IMR-90 (cell line): ENCODE results near the gene SNAP29. TPM values are rescaled to one million over a fixed set of nuclear protein-coding genes. Genes with fewer than 3 reads are reported as not detected.

ENCODE experiments used
- ATAC-seq: fragments of 200-7000 bp; cut with Tn5 transposase; 2 replicates; pipeline ENCODE4 v1.9.1; 2020; ENCODE audit warnings: low read depth, mild to moderate bottlenecking, moderate library complexity
- BruUV-seq: library from RNA; stranded (reverse); fragments of 400-500 nt; replicated peaks from 2 replicates; lab custom pipeline; 2021; lab: Mats Ljungman, UMichigan
- CTCF ChIA-PET: fragments of 300-600 bp; formaldehyde crosslinking; extraction: SDS; loops from one replicate; lab custom pipeline; 2021; ENCODE audit warnings: antibody characterized with exemption; lab: Yijun Ruan, JAX
- POLR2A ChIA-PET: fragments of 300-600 bp; sonication (Branson Sonifier 250); formaldehyde crosslinking; loops from one replicate; lab custom pipeline; 2022; ENCODE audit warnings: antibody characterized with exemption; ENCODE audit not compliant: unreplicated experiment; lab: Charles Lee
- DNase-seq: peaks from one replicate; pipeline ENCODE4 v3.0.0; 2013
- H2AFZ ChIP-seq: replicated peaks from 2 replicates; pipeline ENCODE3; 2013; ENCODE audit warnings: low read length, mild to moderate bottlenecking; ENCODE audit not compliant: poor library complexity
- H2AK5ac ChIP-seq: 2 replicates; pipeline ENCODE4 v1.6.1; 2013; ENCODE audit warnings: low read depth, low read length, inconsistent platforms
- H2AK9ac ChIP-seq: replicated peaks from 2 replicates; pipeline ENCODE3; 2013; ENCODE audit warnings: mild to moderate bottlenecking, low read depth, low read length, moderate library complexity; ENCODE audit not compliant: poor library complexity
- H2BK120ac ChIP-seq: 2 replicates; pipeline ENCODE4 v1.6.1; 2013; ENCODE audit warnings: low read depth, low read length, inconsistent platforms
- H2BK15ac ChIP-seq: 3 replicates; pipeline ENCODE4 v1.6.1; 2013; ENCODE audit warnings: low read depth, low read length, inconsistent platforms
- H2BK20ac ChIP-seq: 2 replicates; pipeline ENCODE4 v1.6.1; 2013; ENCODE audit warnings: low read depth, mild to moderate bottlenecking, inconsistent platforms, low read length, moderate library complexity
- H2BK5ac ChIP-seq: 2 replicates; pipeline ENCODE4 v1.6.1; 2013; ENCODE audit warnings: mild to moderate bottlenecking, low read depth, low read length, inconsistent platforms; ENCODE audit not compliant: poor library complexity, severe bottlenecking
- H3K14ac ChIP-seq: replicated peaks from 2 replicates; pipeline ENCODE4 v1.6.1; 2013; ENCODE audit warnings: low read depth, low read length, inconsistent platforms
- H3K18ac ChIP-seq: 2 replicates; pipeline ENCODE4 v1.6.1; 2013; ENCODE audit warnings: low read depth, low read length, control low read depth
- H3K23ac ChIP-seq: 2 replicates; pipeline ENCODE4 v1.6.1; 2013; ENCODE audit warnings: low read depth, low read length, inconsistent platforms
- H3K27ac ChIP-seq: 2 replicates; pipeline ENCODE4 v1.5.1; 2013; ENCODE audit warnings: mild to moderate bottlenecking, control low read depth, low read length; ENCODE audit not compliant: insufficient read depth
- H3K27me3 ChIP-seq: 2 replicates; pipeline ENCODE4 v1.6.1; 2013; ENCODE audit warnings: low read length; ENCODE audit not compliant: control insufficient read depth, insufficient read depth
- H3K36me3 ChIP-seq: 2 replicates; pipeline ENCODE4 v1.6.1; 2013; ENCODE audit warnings: low read length, mixed read lengths; ENCODE audit not compliant: control insufficient read depth, insufficient read depth
- H3K4ac ChIP-seq: 2 replicates; pipeline ENCODE4 v1.6.1; 2013; ENCODE audit warnings: low read depth, low read length, inconsistent platforms
- H3K4me1 ChIP-seq: 2 replicates; pipeline ENCODE4 v1.6.1; 2013; ENCODE audit warnings: low read length, mixed read lengths; ENCODE audit not compliant: control insufficient read depth, insufficient read depth
- H3K4me2 ChIP-seq: 2 replicates; pipeline ENCODE4 v1.6.1; 2013; ENCODE audit warnings: low read depth, mild to moderate bottlenecking, control low read depth, low read length, moderate library complexity
- H3K4me3 ChIP-seq: 2 replicates; pipeline ENCODE4 v1.5.1; 2013; ENCODE audit warnings: low read depth, mild to moderate bottlenecking, control low read depth, low read length, moderate library complexity; ENCODE audit not compliant: insufficient read depth
- H3K56ac ChIP-seq: 2 replicates; pipeline ENCODE4 v1.6.1; 2013; ENCODE audit warnings: low read length, inconsistent platforms; ENCODE audit not compliant: insufficient read depth; ENCODE audit errors: extremely low read depth
- H3K79me1 ChIP-seq, 2 experiments: 2 replicates each; pipeline ENCODE4 v1.6.1; 2013; ENCODE audit warnings: low read length in 2 of 2, inconsistent platforms in 1 of 2, low read depth in 1 of 2
- H3K9ac ChIP-seq: 2 replicates; pipeline ENCODE4 v1.6.1; 2013; ENCODE audit warnings: low read depth, low read length, control low read depth
- H3K9me1 ChIP-seq: 2 replicates; pipeline ENCODE4 v1.6.1; 2013; ENCODE audit warnings: low read length, inconsistent platforms; ENCODE audit not compliant: insufficient read depth
- H3K9me3 ChIP-seq: 2 replicates; pipeline ENCODE4 v1.6.1; 2013; ENCODE audit warnings: low read length; ENCODE audit not compliant: control insufficient read depth, insufficient read depth
- H4K20me1 ChIP-seq: 2 replicates; pipeline ENCODE4 v1.6.1; 2013; ENCODE audit warnings: low read length, inconsistent platforms; ENCODE audit not compliant: insufficient read depth
- H4K5ac ChIP-seq: 2 replicates; pipeline ENCODE4 v1.6.1; 2013; ENCODE audit warnings: mild to moderate bottlenecking, low read depth, low read length, control low read depth
- H4K8ac ChIP-seq, 2 experiments: 2 replicates each; pipeline ENCODE4 v1.6.1; 2013; ENCODE audit warnings: low read depth in 2 of 2, low read length in 2 of 2, control low read depth in 1 of 2, inconsistent platforms in 1 of 2
- H4K91ac ChIP-seq: 2 replicates; pipeline ENCODE4 v1.6.1; 2013; ENCODE audit warnings: low read depth, low read length, inconsistent platforms; ENCODE audit not compliant: insufficient read depth
- CHD1 ChIP-seq: IDR thresholded peaks from 2 replicates; pipeline ENCODE4 v1.6.1; 2012; ENCODE audit warnings: low read depth, low read length, improper control_type of control experiment
- RCOR1 ChIP-seq: IDR thresholded peaks from 2 replicates; pipeline ENCODE4 v1.6.1; 2012; ENCODE audit warnings: mild to moderate bottlenecking, low read length, improper control_type of control experiment; ENCODE audit not compliant: insufficient replicate concordance
- RFX5 ChIP-seq: IDR thresholded peaks from 2 replicates; pipeline ENCODE4 v1.8.0; 2012; ENCODE audit warnings: low read depth, mild to moderate bottlenecking, low read length, moderate library complexity
- SMC3 ChIP-seq: fragments of 150-350 bp; IDR thresholded peaks from 2 replicates; pipeline ENCODE4 v1.6.1; 2016; ENCODE audit warnings: low read depth, mild to moderate bottlenecking, antibody characterized with exemption, low read length, moderate library complexity
- WGBS, 2 experiments: methylation state at CpG; one replicate each; pipeline versions ENCODE4 v1.1.5 to v1.1.7; 2013; ENCODE audit warnings: missing lambda C conversion rate in 2 of 2; ENCODE audit not compliant: insufficient read length in 1 of 2; ENCODE audit errors: extremely low coverage in 2 of 2; 5-methylcytosine and 5-hydroxymethylcytosine counted together
- dilution Hi-C: fragments of 300-500 bp; cut with HindIII; formaldehyde crosslinking; loops from one replicate; pipeline ENCODE4 v1.14.3; 2018; ENCODE audit warnings: low sequenced_read_pairs; ENCODE audit not compliant: unreplicated experiment
- in situ Hi-C: fragments of 300-500 bp; cut with MboI; formaldehyde crosslinking; loops from 3 replicates; pipeline ENCODE4 v1.14.3; 2019; ENCODE audit warnings: low sequenced_read_pairs, inconsistent platforms, mixed read lengths
- intact Hi-C: fragments of 100-400 bp; cut with micrococcal nuclease; formaldehyde crosslinking; loops from 2 replicates; pipeline ENCODE4 v1.10.0; 2022
- polyA plus RNA-seq, 3 experiments: library from polyadenylated mRNA; depleted of rRNA; stranded (reverse); fragments of >200 nt; gene quantifications; 2 replicates each; pipeline ENCODE4 v1.2.3, GENCODE V29; 2012; ENCODE audit warnings: low replicate concordance in 1 of 3
- total RNA-seq: library from RNA; depleted of rRNA; stranded (reverse); fragments of >200 nt; gene quantifications from 2 replicates; pipeline ENCODE4 v1.2.3, GENCODE V29; 2012

SNAP29 gene
- total and polyA plus RNA-seq, 2 of the 4 experiments (the other 2 are of a cell fraction), result 10.6 to 29.5 TPM

DNA sequence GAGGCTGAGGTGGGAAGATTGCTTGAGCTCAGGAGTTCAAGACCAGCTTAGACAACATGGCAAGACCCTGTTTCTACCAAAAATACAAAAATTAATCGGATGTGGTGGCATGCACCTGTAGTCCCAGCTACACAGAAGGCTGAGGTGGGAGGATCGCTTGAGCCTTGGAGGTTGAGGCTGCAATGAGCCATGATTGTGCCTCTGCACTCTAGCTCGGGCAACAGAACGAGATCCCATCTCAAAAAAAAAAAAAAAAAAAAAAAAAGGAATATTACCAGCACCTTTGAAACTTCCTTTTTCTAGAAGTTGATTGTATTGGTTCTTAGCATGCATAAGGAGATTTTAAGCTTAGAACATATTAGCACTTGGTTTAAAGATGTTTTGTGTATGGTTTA lies 69.8 kb downstream of the SNAP29 start:
- POLR2A ChIA-PET, result no interaction called here
- Histone ChIP-seq H3K4me1 (peaks cover 3% of the 10 kb centered on the region), H4K20me1 (peaks cover 99% of the 10 kb centered on the region), H3K4me3 (no peak overlapping the region), H2AK5ac (no peak overlapping the region), H3K4ac (no peak overlapping the region), H4K8ac (no peak overlapping the region), H3K56ac (no peak overlapping the region), H2AK9ac (no peak overlapping the region), H3K9me1 (peaks cover 13% of the 10 kb centered on the region), H3K36me3 (peaks cover 4% of the 10 kb centered on the region), H3K18ac (no peak overlapping the region), H3K27ac (no peak overlapping the region), H3K9ac (no peak overlapping the region), H4K5ac (no peak overlapping the region), H3K23ac (no peak overlapping the region), H2AFZ (no peak overlapping the region), H2BK5ac (no peak overlapping the region), H3K14ac (no peak overlapping the region), H2BK120ac (no peak overlapping the region), H3K4me2 (no peak overlapping the region), H2BK15ac (no peak overlapping the region), H2BK20ac (no peak overlapping the region), H3K9me3 (no peaks in the 10 kb centered on the region), H3K79me1 (peaks cover 5 to 63% of the 10 kb centered on the region in 2 experiments), H4K91ac (no peak overlapping the region), H3K27me3 (no peaks in the 10 kb centered on the region)
- ATAC-seq, result no peak
- CTCF ChIA-PET, result no interaction called here
- in situ Hi-C loops, result no loop called here
- no CpG with 5 or more reads among the region's 4 CpGs for WGBS, 2 experiments
- DNase-seq, result no peak
- intact Hi-C loops, result no loop called here
- no TSS peak for BruUV-seq
- TF ChIP-seq SMC3 (no peak), RCOR1 (no peak), CHD1 (no peak), RFX5 (no peak)
- dilution Hi-C loops, result no loop called here
